Effector memory CD4-positive, alpha-beta T cell (primary cell): ENCODE data around the gene KDELR1.

Experiments
- DNase-seq, 3 donors: peaks; one replicate each; pipeline ENCODE4 v3.0.0-alpha.2; 2020
- H3K27ac ChIP-seq: 2 replicates; pipeline ENCODE4 v1.7.0; 2013; ENCODE audit warnings: mild to moderate bottlenecking, low read length, moderate library complexity; ENCODE audit not compliant: insufficient read depth, poor library complexity, severe bottlenecking
- H3K27me3 ChIP-seq: replicated peaks from 2 replicates; pipeline ENCODE4 v1.7.0; 2013; ENCODE audit warnings: mild to moderate bottlenecking, low read length; ENCODE audit not compliant: insufficient read depth, control insufficient read depth, poor library complexity, severe bottlenecking
- H3K36me3 ChIP-seq: 2 replicates; pipeline ENCODE4 v1.7.0; 2013; ENCODE audit warnings: mild to moderate bottlenecking, low read length, moderate library complexity; ENCODE audit not compliant: control insufficient read depth, insufficient read depth
- H3K4me1 ChIP-seq: 2 replicates; pipeline ENCODE4 v1.7.0; 2013; ENCODE audit warnings: low read length, mild to moderate bottlenecking; ENCODE audit not compliant: control insufficient read depth, insufficient read depth, poor library complexity, severe bottlenecking
- H3K4me3 ChIP-seq: 2 replicates; pipeline ENCODE4 v1.7.0; 2013; ENCODE audit warnings: low read length, low read depth, mild to moderate bottlenecking; ENCODE audit not compliant: insufficient read depth, poor library complexity, severe bottlenecking
- H3K9me3 ChIP-seq: 2 replicates; pipeline ENCODE4 v1.7.0; 2013; ENCODE audit warnings: mild to moderate bottlenecking, low read length, moderate library complexity; ENCODE audit not compliant: control insufficient read depth

Gene KDELR1

DNA sequence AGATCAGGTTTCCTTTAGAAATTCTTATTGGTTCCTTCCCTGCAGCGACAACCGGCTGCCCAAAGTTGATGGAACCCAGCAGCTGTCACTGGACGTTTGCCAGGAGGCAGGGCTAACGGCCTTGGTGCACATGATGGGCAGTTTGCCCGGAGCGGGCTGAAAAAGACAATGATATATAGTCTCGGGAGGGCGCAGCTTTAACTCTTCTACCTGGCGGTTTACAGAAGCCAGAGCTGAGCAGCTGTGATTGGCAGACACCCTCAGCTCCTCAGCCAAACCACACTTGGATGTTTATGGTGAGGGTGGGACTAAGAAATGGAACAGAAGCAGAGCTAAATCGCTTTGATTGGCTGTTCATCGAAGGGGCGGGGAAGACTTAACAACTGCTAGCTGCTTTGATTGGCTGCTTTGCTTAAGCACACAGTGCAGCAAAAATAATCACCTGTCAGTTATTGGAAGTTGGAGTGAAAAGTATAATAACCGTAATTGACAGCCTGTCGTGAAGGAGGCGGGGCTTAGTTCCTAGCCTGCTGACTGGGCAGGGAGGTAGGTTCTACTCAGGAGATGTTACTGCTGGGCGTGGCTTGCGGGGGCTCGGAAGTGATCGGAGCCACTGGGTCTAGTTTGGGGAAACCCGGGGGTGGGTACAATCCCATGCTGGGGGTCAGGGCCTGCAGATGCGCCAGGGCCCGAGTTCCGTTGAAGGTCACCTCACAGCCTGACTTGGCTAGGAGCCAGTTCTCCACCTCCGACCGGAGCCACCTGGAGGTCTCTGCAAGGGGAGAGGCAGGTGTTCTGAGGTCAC is 58.5 kb downstream of the KDELR1 start:
- H3K4me1 ChIP-seq, result peaks cover 48% of the 10 kb centered on the region
- peak overlapping the region; percentile 67 for H3K4me3 ChIP-seq
- no peaks in the 10 kb centered on the region for H3K9me3 ChIP-seq

More for the DNA sequence above, 58.5 kb downstream of the KDELR1 start:
- Histone ChIP-seq H3K27ac (peak overlapping the region; percentile 92), H3K36me3 (peaks cover 11% of the 10 kb centered on the region), H3K27me3 (no peaks in the 10 kb centered on the region)
- peak; percentile 94 to 96 (median 95) for DNase-seq
